B cell (primary cell): Measurements from ENCODE around the gene TNXB. TPM values are rescaled to one million over a fixed set of nuclear protein-coding genes. Genes with fewer than 3 reads are reported as not detected.

Source experiments
- ATAC-seq: fragments of 200-7000 bp; cut with Tn5 transposase; one replicate; pipeline ENCODE4 v1.10.0; 2021; ENCODE audit warnings: low read depth, mild to moderate bottlenecking, moderate number of reproducible peaks, moderate library complexity
- CTCF ChIA-PET: fragments of 350-600 bp; sonication (Branson Sonifier 250); formaldehyde crosslinking; loops from one replicate; lab custom pipeline; 2021; ENCODE audit warnings: antibody characterized with exemption, inconsistent platforms; lab: Charles Lee
- POLR2A ChIA-PET: fragments of 350-600 bp; sonication (Branson Sonifier 250); formaldehyde crosslinking; loops from one replicate; lab custom pipeline; 2021; ENCODE audit warnings: antibody characterized with exemption; lab: Charles Lee
- DNase-seq: peaks from one replicate; pipeline ENCODE4 v3.0.0; 2013
- H2AFZ ChIP-seq: 2 replicates; pipeline ENCODE4 v1.6.1; 2012; ENCODE audit warnings: mild to moderate bottlenecking, low read depth, low read length; ENCODE audit not compliant: insufficient read depth, poor library complexity, severe bottlenecking
- H3K27ac ChIP-seq, 2 donors: 1 replicate in 1 of 2; 2 replicates in 1 of 2; pipeline ENCODE4 v1.5.1; 2012 to 2013; ENCODE audit warnings: low read length in 2 of 2, mild to moderate bottlenecking in 2 of 2, moderate library complexity in 1 of 2
- H3K27me3 ChIP-seq, 4 experiments: fragments of 200-600 bp in 1 of 4; sonication (generic) in 1 of 4; replicated peaks in 1 of 4; 1 replicate in 2 of 4; 2 replicates in 2 of 4; pipeline versions ENCODE4 v1.6.1 to v1.7.0; 2013 to 2016; ENCODE audit warnings: low read length in 3 of 4, mild to moderate bottlenecking in 2 of 4, mixed read lengths in 1 of 4, moderate library complexity in 1 of 4; ENCODE audit not compliant: insufficient read depth in 4 of 4, control insufficient read depth in 3 of 4; ENCODE audit errors: control extremely low read depth in 1 of 4
- H3K36me3 ChIP-seq, 2 experiments: replicated peaks in 1 of 2; 1 replicate in 1 of 2; 2 replicates in 1 of 2; pipeline versions ENCODE4 v1.6.1 to v1.7.1; 2013; ENCODE audit warnings: low read length in 1 of 2; ENCODE audit not compliant: insufficient read depth in 2 of 2, control insufficient read depth in 1 of 2; ENCODE audit errors: control extremely low read depth in 1 of 2, extremely low read depth in 1 of 2
- H3K4me1 ChIP-seq, 2 donors: fragments of 200-600 bp in 1 of 2; sonication (generic) in 1 of 2; 1 replicate in 1 of 2; 2 replicates in 1 of 2; pipeline versions ENCODE4 v1.5.1 to v1.6.1; 2013 to 2017; ENCODE audit warnings: low read length in 2 of 2; ENCODE audit not compliant: control insufficient read depth in 2 of 2, insufficient read depth in 2 of 2
- H3K4me2 ChIP-seq: replicated peaks from 2 replicates; pipeline ENCODE3; 2012; ENCODE audit warnings: mild to moderate bottlenecking, low read depth, low read length; ENCODE audit not compliant: poor library complexity, severe bottlenecking
- H3K4me3 ChIP-seq, 5 experiments: fragments of 200-600 bp in 1 of 5; sonication (generic) in 1 of 5; 1 replicate in 3 of 5; 2 replicates in 2 of 5; pipeline versions ENCODE4 v1.5.1 to v1.7.0; 2011 to 2016; ENCODE audit warnings: low read length in 4 of 5, mild to moderate bottlenecking in 4 of 5, low read depth in 2 of 5, control low read depth in 1 of 5, moderate library complexity in 1 of 5; ENCODE audit not compliant: insufficient read depth in 1 of 5; ENCODE audit errors: control extremely low read depth in 1 of 5, extremely low read depth in 1 of 5
- H3K79me2 ChIP-seq: fragments of 200-600 bp; sonication (generic); one replicate; pipeline ENCODE4 v1.6.0; 2016; ENCODE audit warnings: low read length; ENCODE audit not compliant: control insufficient read depth, insufficient read depth
- H3K9ac ChIP-seq: fragments of 200-600 bp; sonication (generic); 2 replicates; pipeline ENCODE4 v1.6.1; 2017; ENCODE audit warnings: mild to moderate bottlenecking, low read length, moderate library complexity
- H3K9me3 ChIP-seq, 3 donors: one replicate each; pipeline versions ENCODE4 v1.6.1 to v1.7.1; 2013; ENCODE audit warnings: low read length in 2 of 3; ENCODE audit not compliant: control insufficient read depth in 2 of 3, insufficient read depth in 1 of 3; ENCODE audit errors: control extremely low read depth in 1 of 3
- H4K20me1 ChIP-seq: 2 replicates; pipeline ENCODE4 v1.6.0; 2012; ENCODE audit warnings: mild to moderate bottlenecking, low read length; ENCODE audit not compliant: insufficient read depth, control insufficient read depth, poor library complexity, severe bottlenecking
- H3K27ac Mint-ChIP-seq: one replicate; pipeline ENCODE4 v1.8.0; 2021; ENCODE audit warnings: mixed read lengths
- H3K27me3 Mint-ChIP-seq: one replicate; pipeline ENCODE4 v1.8.0; 2021; ENCODE audit warnings: mixed read lengths
- H3K4me1 Mint-ChIP-seq: one replicate; pipeline ENCODE4 v1.8.0; 2021; ENCODE audit warnings: mixed read lengths
- H3K4me3 Mint-ChIP-seq: one replicate; pipeline ENCODE4 v1.8.0; 2021; ENCODE audit warnings: mixed read lengths
- H3K9me3 Mint-ChIP-seq: one replicate; pipeline ENCODE4 v1.8.0; 2022; ENCODE audit warnings: mixed read lengths; ENCODE audit not compliant: insufficient read depth
- EZH2 ChIP-seq: IDR thresholded peaks from 2 replicates; pipeline ENCODE4 v1.6.1; 2012; ENCODE audit warnings: borderline replicate concordance, low read depth, mild to moderate bottlenecking, moderate library complexity, low read length; ENCODE audit not compliant: insufficient read depth, poor library complexity, severe bottlenecking
- WGBS: methylation state at CpG from one replicate; pipeline ENCODE4 v1.1.5; 2013; ENCODE audit warnings: missing lambda C conversion rate; ENCODE audit not compliant: insufficient coverage; 5-methylcytosine and 5-hydroxymethylcytosine counted together
- intact Hi-C: fragments of 100-400 bp; cut with micrococcal nuclease; formaldehyde crosslinking; loops from one replicate; pipeline ENCODE4 v1.10.0; 2022
- polyA plus RNA-seq: library from polyadenylated mRNA; depleted of rRNA; stranded (reverse); fragments of >200 nt; gene quantifications from 2 replicates; pipeline ENCODE4 v1.2.3, GENCODE V29; 2012
- total RNA-seq, 2 donors: library from RNA; stranded (reverse); fragments of 120-200 nt in 1 of 2; gene quantifications; 1 replicate in 1 of 2; 2 replicates in 1 of 2; pipeline versions ENCODE4 v1.2.3 to v1.2.4, GENCODE V29; 2013 to 2022
- TF ChIP-seq, protein P1 (sequence below): fragments of 200-600 bp; IDR thresholded peaks from one replicate; pipeline ENCODE4 v1.8.0; 2022; ENCODE audit warnings: antibody characterized with exemption, mild to moderate bottlenecking

The TNXB gene
- total and polyA plus RNA-seq, 2 donors (not counting 1 experiment from before 2014, with no cell fraction given), result 1.4 to 19.0 TPM

DNA sequence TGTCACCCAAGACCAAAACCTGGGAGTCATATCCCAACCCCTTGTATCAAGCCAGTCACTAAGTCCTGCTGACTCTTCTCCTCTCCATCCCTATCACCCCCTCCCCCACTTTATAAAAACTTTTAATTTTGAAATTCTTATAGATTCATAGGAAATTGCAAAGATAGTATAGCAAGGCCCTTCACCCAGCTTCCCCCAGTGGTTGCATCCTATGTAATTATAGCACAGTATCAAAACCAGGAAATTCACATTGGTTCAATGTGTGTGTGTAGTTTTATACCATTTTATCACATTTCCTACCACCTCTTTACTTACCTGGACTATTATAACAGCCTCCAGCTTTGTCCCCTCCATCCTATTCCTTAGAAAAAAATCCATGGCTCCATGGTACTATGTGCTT lies 48.9 kb upstream of the TNXB start:
- H4K20me1 ChIP-seq, result no peaks in the 10 kb centered on the region
- H3K9me3 ChIP-seq, result no peaks in the 10 kb centered on the region
- intact Hi-C loops, result loop anchor here (10.0 kb wide), 1 partner anchor 113 kb away; no protein-coding TSS in a partner anchor
- POLR2A ChIA-PET, result no interaction called here
- Mint-ChIP-seq H3K4me3 (no peak overlapping the region), H3K9me3 (no peaks in the 10 kb centered on the region), H3K4me1 (peaks cover 22% of the 10 kb centered on the region), H3K27ac (no peak overlapping the region), H3K27me3 (peaks cover 4% of the 10 kb centered on the region)
- H2AFZ ChIP-seq, result no peak overlapping the region
- ATAC-seq (no peak), DNase-seq (no peak)
- CTCF ChIA-PET, result interaction anchor here (0.8 kb wide), 1 partner anchor 39 kb away, joined by 3 read pairs; no protein-coding TSS in a partner anchor
- no peaks in the 10 kb centered on the region for H3K79me2 ChIP-seq
- H3K4me2 ChIP-seq, result no peak overlapping the region
- no peaks in the 10 kb centered on the region for H3K36me3 ChIP-seq
- no peak overlapping the region for H3K9ac ChIP-seq
- no peak for TF ChIP-seq EZH2
- TF ChIP-seq, protein P1, sequence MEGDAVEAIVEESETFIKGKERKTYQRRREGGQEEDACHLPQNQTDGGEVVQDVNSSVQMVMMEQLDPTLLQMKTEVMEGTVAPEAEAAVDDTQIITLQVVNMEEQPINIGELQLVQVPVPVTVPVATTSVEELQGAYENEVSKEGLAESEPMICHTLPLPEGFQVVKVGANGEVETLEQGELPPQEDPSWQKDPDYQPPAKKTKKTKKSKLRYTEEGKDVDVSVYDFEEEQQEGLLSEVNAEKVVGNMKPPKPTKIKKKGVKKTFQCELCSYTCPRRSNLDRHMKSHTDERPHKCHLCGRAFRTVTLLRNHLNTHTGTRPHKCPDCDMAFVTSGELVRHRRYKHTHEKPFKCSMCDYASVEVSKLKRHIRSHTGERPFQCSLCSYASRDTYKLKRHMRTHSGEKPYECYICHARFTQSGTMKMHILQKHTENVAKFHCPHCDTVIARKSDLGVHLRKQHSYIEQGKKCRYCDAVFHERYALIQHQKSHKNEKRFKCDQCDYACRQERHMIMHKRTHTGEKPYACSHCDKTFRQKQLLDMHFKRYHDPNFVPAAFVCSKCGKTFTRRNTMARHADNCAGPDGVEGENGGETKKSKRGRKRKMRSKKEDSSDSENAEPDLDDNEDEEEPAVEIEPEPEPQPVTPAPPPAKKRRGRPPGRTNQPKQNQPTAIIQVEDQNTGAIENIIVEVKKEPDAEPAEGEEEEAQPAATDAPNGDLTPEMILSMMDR, result no peak
- H3K4me3 ChIP-seq, result no peak overlapping the region
- H3K27me3 ChIP-seq, result peaks cover 0 to 20% (median 4%) of the 10 kb centered on the region in 4 experiments
- peaks cover 15 to 26% of the 10 kb centered on the region in 2 donors for H3K4me1 ChIP-seq
- no peak overlapping the region for H3K27ac ChIP-seq

DNA sequence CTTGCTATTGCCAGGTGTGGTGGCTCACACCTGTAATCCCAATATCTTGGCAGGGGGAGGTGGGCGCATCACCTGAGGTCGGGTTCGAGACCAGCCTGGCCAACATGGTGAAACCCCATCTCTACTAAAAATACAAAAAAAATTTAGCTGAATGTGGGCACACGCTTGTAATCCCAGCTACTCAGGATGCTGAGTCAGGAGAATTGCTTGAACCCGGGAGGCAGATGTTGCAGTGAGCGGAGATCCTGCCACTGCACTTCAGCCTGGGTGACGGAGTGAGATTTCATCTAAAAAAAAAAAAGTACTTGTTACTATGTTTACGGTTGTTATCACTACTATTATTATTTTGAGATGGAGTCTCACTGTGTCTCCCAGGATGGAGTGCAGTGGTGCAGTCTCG lies 47.8 kb upstream of the TNXB start:
- DNase-seq (no peak), ATAC-seq (no peak)
- no peak overlapping the region for H2AFZ ChIP-seq
- H3K4me2 ChIP-seq, result no peak overlapping the region
- no peak overlapping the region for H3K9ac ChIP-seq
- TF ChIP-seq, protein P1, result no peak
- TF ChIP-seq EZH2, result no peak
- H4K20me1 ChIP-seq, result no peaks in the 10 kb centered on the region
- H3K79me2 ChIP-seq, result no peaks in the 10 kb centered on the region
- intact Hi-C loops, result loop anchor here (10.0 kb wide), 1 partner anchor 112 kb away; no protein-coding TSS in a partner anchor
- H3K4me3 ChIP-seq, result no peak overlapping the region
- WGBS, result 93% methylated on average over 4 of the region's 9 CpGs
- H3K27me3 Mint-ChIP-seq, result peaks cover 14% of the 10 kb centered on the region
- CTCF ChIA-PET, result no interaction called here
- H3K4me1 ChIP-seq, result peaks cover 17 to 27% of the 10 kb centered on the region in 2 donors
- H3K36me3 ChIP-seq, result no peaks in the 10 kb centered on the region
- H3K27ac Mint-ChIP-seq, result no peak overlapping the region
- H3K27me3 ChIP-seq, result peaks cover 0 to 26% (median 5%) of the 10 kb centered on the region in 4 experiments
- POLR2A ChIA-PET, result no interaction called here
- H3K9me3 Mint-ChIP-seq, result no peaks in the 10 kb centered on the region
- peaks cover 30% of the 10 kb centered on the region for H3K4me1 Mint-ChIP-seq
- H3K4me3 Mint-ChIP-seq, result no peak overlapping the region
- no peaks in the 10 kb centered on the region for H3K9me3 ChIP-seq
- no peak overlapping the region for H3K27ac ChIP-seq
